ENCODE measurements around the gene SELENOT.

Gene SELENOT

DNA sequence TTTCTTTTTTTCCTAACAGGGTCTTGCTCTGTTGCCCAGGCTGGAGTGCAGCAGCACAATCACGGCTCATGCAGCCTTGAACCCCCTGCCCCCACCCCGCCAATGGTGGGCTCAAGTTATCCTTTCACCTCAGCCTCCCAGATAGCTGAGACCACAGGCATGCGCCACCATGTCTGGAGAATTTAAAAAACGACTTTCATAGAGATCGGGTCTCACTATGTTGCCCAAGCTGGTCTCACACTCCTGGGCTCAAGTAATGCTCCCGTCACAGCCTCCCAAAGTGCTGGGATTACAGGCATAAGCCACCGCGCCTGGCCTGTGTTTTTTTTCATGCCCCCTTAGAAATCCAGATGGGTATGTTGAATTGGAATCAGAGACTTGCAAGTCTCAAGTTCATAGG is 60.3 kb downstream of the SELENOT start:
- DNase-seq (ENCODE audit: low read depth), result no peak

DNA sequence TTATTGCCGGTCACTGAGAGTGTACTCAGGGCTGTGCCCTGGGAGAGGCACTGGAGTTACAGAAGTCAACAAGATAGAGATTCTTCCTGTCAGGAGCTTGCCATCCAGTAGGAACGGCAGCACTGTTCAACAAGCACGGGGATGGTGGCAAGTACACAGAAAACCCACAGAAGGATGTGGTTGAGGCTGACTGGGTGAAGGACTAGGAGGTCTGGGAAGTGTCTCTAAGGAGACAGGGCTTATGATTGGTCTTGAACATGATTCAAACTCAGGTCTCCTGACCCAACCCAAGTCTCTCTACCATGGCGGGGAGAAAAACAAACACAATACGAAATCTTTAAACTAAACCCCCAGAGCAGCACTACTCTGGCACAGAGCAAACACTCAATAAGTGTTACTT is 63.0 kb downstream of the SELENOT start:
- DNase-seq (ENCODE audit: low read depth), result no peak

DNA sequence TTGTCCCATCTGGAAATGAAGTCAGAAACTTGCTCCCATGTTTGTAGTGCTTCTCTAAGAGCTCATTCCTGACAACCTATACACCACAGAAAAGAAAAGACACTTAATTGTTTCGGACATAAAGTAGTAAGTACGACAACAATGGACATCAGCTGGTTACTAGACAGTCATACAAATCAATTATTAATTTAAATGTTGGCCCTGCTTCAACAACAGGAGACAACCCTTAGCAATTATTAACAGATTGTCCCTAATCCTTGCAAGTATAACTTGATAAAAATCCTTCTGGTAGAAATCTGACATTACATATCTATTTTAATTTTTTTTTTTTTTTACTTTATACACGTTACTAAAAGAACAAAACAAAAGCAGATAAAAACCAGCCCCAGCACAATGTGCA is 70.8 kb downstream of the SELENOT start:
- no peak for DNase-seq (ENCODE audit: low read depth)

DNA sequence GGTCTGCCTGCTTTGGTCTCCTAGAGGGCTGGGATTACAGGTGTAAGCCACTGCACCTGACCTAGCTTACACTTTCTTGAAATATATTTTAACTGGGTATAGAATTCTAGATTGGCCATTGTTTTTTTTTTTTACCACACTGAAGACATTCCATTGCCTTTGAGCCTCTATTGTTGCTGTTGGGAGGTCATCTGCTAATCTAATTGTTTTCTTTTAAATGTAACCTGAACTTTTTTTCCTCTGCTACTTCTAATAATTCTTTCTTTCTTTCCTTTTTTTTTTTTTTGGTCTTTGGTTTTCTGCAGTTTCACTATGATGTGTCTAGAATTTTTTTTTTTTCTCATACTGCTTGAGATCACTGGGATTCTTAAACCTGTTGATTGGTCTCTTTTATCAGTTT is 72.5 kb downstream of the SELENOT start:
- DNase-seq (ENCODE audit: low read depth), result no peak

Measured in amniotic epithelial cell (primary cell).